IMR-90 (cell line): ENCODE measurements around the gene TRAPPC12. TPM values are rescaled to one million over a fixed set of nuclear protein-coding genes. Genes with fewer than 3 reads are reported as not detected.

Experiments used
- ATAC-seq: fragments of 200-7000 bp; cut with Tn5 transposase; 2 replicates; pipeline ENCODE4 v1.9.1; 2020; ENCODE audit warnings: low read depth, mild to moderate bottlenecking, moderate library complexity
- BruUV-seq: library from RNA; stranded (reverse); fragments of 400-500 nt; replicated peaks from 2 replicates; lab custom pipeline; 2021; lab: Mats Ljungman, UMichigan
- CTCF ChIA-PET: fragments of 300-600 bp; formaldehyde crosslinking; extraction: SDS; loops from one replicate; lab custom pipeline; 2021; ENCODE audit warnings: antibody characterized with exemption; lab: Yijun Ruan, JAX
- POLR2A ChIA-PET: fragments of 300-600 bp; sonication (Branson Sonifier 250); formaldehyde crosslinking; loops from one replicate; lab custom pipeline; 2022; ENCODE audit warnings: antibody characterized with exemption; ENCODE audit not compliant: unreplicated experiment; lab: Charles Lee
- DNase-seq: peaks from one replicate; pipeline ENCODE4 v3.0.0; 2013
- H2AFZ ChIP-seq: replicated peaks from 2 replicates; pipeline ENCODE3; 2013; ENCODE audit warnings: low read length, mild to moderate bottlenecking; ENCODE audit not compliant: poor library complexity
- H2AK5ac ChIP-seq: 2 replicates; pipeline ENCODE4 v1.6.1; 2013; ENCODE audit warnings: low read depth, low read length, inconsistent platforms
- H2AK9ac ChIP-seq: replicated peaks from 2 replicates; pipeline ENCODE3; 2013; ENCODE audit warnings: mild to moderate bottlenecking, low read depth, low read length, moderate library complexity; ENCODE audit not compliant: poor library complexity
- H2BK120ac ChIP-seq: 2 replicates; pipeline ENCODE4 v1.6.1; 2013; ENCODE audit warnings: low read depth, low read length, inconsistent platforms
- H2BK15ac ChIP-seq: 3 replicates; pipeline ENCODE4 v1.6.1; 2013; ENCODE audit warnings: low read depth, low read length, inconsistent platforms
- H2BK20ac ChIP-seq: 2 replicates; pipeline ENCODE4 v1.6.1; 2013; ENCODE audit warnings: low read depth, mild to moderate bottlenecking, inconsistent platforms, low read length, moderate library complexity
- H2BK5ac ChIP-seq: 2 replicates; pipeline ENCODE4 v1.6.1; 2013; ENCODE audit warnings: mild to moderate bottlenecking, low read depth, low read length, inconsistent platforms; ENCODE audit not compliant: poor library complexity, severe bottlenecking
- H3K14ac ChIP-seq: replicated peaks from 2 replicates; pipeline ENCODE4 v1.6.1; 2013; ENCODE audit warnings: low read depth, low read length, inconsistent platforms
- H3K18ac ChIP-seq: 2 replicates; pipeline ENCODE4 v1.6.1; 2013; ENCODE audit warnings: low read depth, low read length, control low read depth
- H3K23ac ChIP-seq: 2 replicates; pipeline ENCODE4 v1.6.1; 2013; ENCODE audit warnings: low read depth, low read length, inconsistent platforms
- H3K27ac ChIP-seq: 2 replicates; pipeline ENCODE4 v1.5.1; 2013; ENCODE audit warnings: mild to moderate bottlenecking, control low read depth, low read length; ENCODE audit not compliant: insufficient read depth
- H3K27me3 ChIP-seq: 2 replicates; pipeline ENCODE4 v1.6.1; 2013; ENCODE audit warnings: low read length; ENCODE audit not compliant: control insufficient read depth, insufficient read depth
- H3K36me3 ChIP-seq: 2 replicates; pipeline ENCODE4 v1.6.1; 2013; ENCODE audit warnings: low read length, mixed read lengths; ENCODE audit not compliant: control insufficient read depth, insufficient read depth
- H3K4ac ChIP-seq: 2 replicates; pipeline ENCODE4 v1.6.1; 2013; ENCODE audit warnings: low read depth, low read length, inconsistent platforms
- H3K4me1 ChIP-seq: 2 replicates; pipeline ENCODE4 v1.6.1; 2013; ENCODE audit warnings: low read length, mixed read lengths; ENCODE audit not compliant: control insufficient read depth, insufficient read depth
- H3K4me2 ChIP-seq: 2 replicates; pipeline ENCODE4 v1.6.1; 2013; ENCODE audit warnings: low read depth, mild to moderate bottlenecking, control low read depth, low read length, moderate library complexity
- H3K4me3 ChIP-seq: 2 replicates; pipeline ENCODE4 v1.5.1; 2013; ENCODE audit warnings: low read depth, mild to moderate bottlenecking, control low read depth, low read length, moderate library complexity; ENCODE audit not compliant: insufficient read depth
- H3K56ac ChIP-seq: 2 replicates; pipeline ENCODE4 v1.6.1; 2013; ENCODE audit warnings: low read length, inconsistent platforms; ENCODE audit not compliant: insufficient read depth; ENCODE audit errors: extremely low read depth
- H3K79me1 ChIP-seq, 2 experiments: 2 replicates each; pipeline ENCODE4 v1.6.1; 2013; ENCODE audit warnings: low read length in 2 of 2, inconsistent platforms in 1 of 2, low read depth in 1 of 2
- H3K9ac ChIP-seq: 2 replicates; pipeline ENCODE4 v1.6.1; 2013; ENCODE audit warnings: low read depth, low read length, control low read depth
- H3K9me1 ChIP-seq: 2 replicates; pipeline ENCODE4 v1.6.1; 2013; ENCODE audit warnings: low read length, inconsistent platforms; ENCODE audit not compliant: insufficient read depth
- H3K9me3 ChIP-seq: 2 replicates; pipeline ENCODE4 v1.6.1; 2013; ENCODE audit warnings: low read length; ENCODE audit not compliant: control insufficient read depth, insufficient read depth
- H4K20me1 ChIP-seq: 2 replicates; pipeline ENCODE4 v1.6.1; 2013; ENCODE audit warnings: low read length, inconsistent platforms; ENCODE audit not compliant: insufficient read depth
- H4K5ac ChIP-seq: 2 replicates; pipeline ENCODE4 v1.6.1; 2013; ENCODE audit warnings: mild to moderate bottlenecking, low read depth, low read length, control low read depth
- H4K8ac ChIP-seq, 2 experiments: 2 replicates each; pipeline ENCODE4 v1.6.1; 2013; ENCODE audit warnings: low read depth in 2 of 2, low read length in 2 of 2, control low read depth in 1 of 2, inconsistent platforms in 1 of 2
- H4K91ac ChIP-seq: 2 replicates; pipeline ENCODE4 v1.6.1; 2013; ENCODE audit warnings: low read depth, low read length, inconsistent platforms; ENCODE audit not compliant: insufficient read depth
- BHLHE40 ChIP-seq: fragments of 150-350 bp; IDR thresholded peaks from 2 replicates; pipeline ENCODE4 v1.6.1; 2016; ENCODE audit warnings: mild to moderate bottlenecking, low read depth, low read length
- CEBPB ChIP-seq: IDR thresholded peaks from 2 replicates; pipeline ENCODE4 v1.6.1; 2012; ENCODE audit warnings: low read depth, low read length, improper control_type of control experiment
- FOS ChIP-seq: fragments of 150-350 bp; IDR thresholded peaks from 2 replicates; pipeline ENCODE4 v1.6.1; 2016; ENCODE audit warnings: low read depth, low read length
- MAFK ChIP-seq: IDR thresholded peaks from 2 replicates; pipeline ENCODE4 v1.6.1; 2012; ENCODE audit warnings: low read depth, low read length, improper control_type of control experiment
- MAZ ChIP-seq: IDR thresholded peaks from 2 replicates; pipeline ENCODE4 v1.6.1; 2012; ENCODE audit warnings: low read depth, mild to moderate bottlenecking, low read length, improper control_type of control experiment, moderate library complexity, borderline replicate concordance
- MXI1 ChIP-seq: IDR thresholded peaks from 2 replicates; pipeline ENCODE4 v1.6.1; 2012; ENCODE audit warnings: low read depth, mild to moderate bottlenecking, low read length, moderate library complexity, borderline replicate concordance
- NFE2L2 ChIP-seq: fragments of 150-350 bp; IDR thresholded peaks from 2 replicates; pipeline ENCODE4 v1.6.1; 2016; ENCODE audit warnings: low read depth, mild to moderate bottlenecking, low read length
- POLR2A ChIP-seq: IDR thresholded peaks from 2 replicates; pipeline ENCODE4 v1.6.1; 2012; ENCODE audit warnings: mild to moderate bottlenecking, low read depth, low read length
- RAD21 ChIP-seq: IDR thresholded peaks from 2 replicates; pipeline ENCODE4 v1.6.1; 2012; ENCODE audit warnings: low read length, improper control_type of control experiment
- RCOR1 ChIP-seq: IDR thresholded peaks from 2 replicates; pipeline ENCODE4 v1.6.1; 2012; ENCODE audit warnings: mild to moderate bottlenecking, low read length, improper control_type of control experiment; ENCODE audit not compliant: insufficient replicate concordance
- SMC3 ChIP-seq: fragments of 150-350 bp; IDR thresholded peaks from 2 replicates; pipeline ENCODE4 v1.6.1; 2016; ENCODE audit warnings: low read depth, mild to moderate bottlenecking, antibody characterized with exemption, low read length, moderate library complexity
- WGBS, 2 experiments: methylation state at CpG; one replicate each; pipeline versions ENCODE4 v1.1.5 to v1.1.7; 2013; ENCODE audit warnings: missing lambda C conversion rate in 2 of 2; ENCODE audit not compliant: insufficient read length in 1 of 2; ENCODE audit errors: extremely low coverage in 2 of 2; 5-methylcytosine and 5-hydroxymethylcytosine counted together
- dilution Hi-C: fragments of 300-500 bp; cut with HindIII; formaldehyde crosslinking; loops from one replicate; pipeline ENCODE4 v1.14.3; 2018; ENCODE audit warnings: low sequenced_read_pairs; ENCODE audit not compliant: unreplicated experiment
- in situ Hi-C: fragments of 300-500 bp; cut with MboI; formaldehyde crosslinking; loops from 3 replicates; pipeline ENCODE4 v1.14.3; 2019; ENCODE audit warnings: low sequenced_read_pairs, inconsistent platforms, mixed read lengths
- intact Hi-C: fragments of 100-400 bp; cut with micrococcal nuclease; formaldehyde crosslinking; loops from 2 replicates; pipeline ENCODE4 v1.10.0; 2022
- polyA plus RNA-seq, 3 experiments: library from polyadenylated mRNA; depleted of rRNA; stranded (reverse); fragments of >200 nt; gene quantifications; 2 replicates each; pipeline ENCODE4 v1.2.3, GENCODE V29; 2012; ENCODE audit warnings: low replicate concordance in 1 of 3
- total RNA-seq: library from RNA; depleted of rRNA; stranded (reverse); fragments of >200 nt; gene quantifications from 2 replicates; pipeline ENCODE4 v1.2.3, GENCODE V29; 2012
- TF ChIP-seq, protein P1 (sequence below): conservative IDR thresholded peaks from 2 replicates; pipeline ENCODE4 v1.5.1; 2012; ENCODE audit warnings: mild to moderate bottlenecking, low read depth, low read length, improper control_type of control experiment
- TF ChIP-seq, protein P2 (sequence below): fragments of 150-350 bp; IDR thresholded peaks from 2 replicates; pipeline ENCODE4 v1.6.1; 2017; ENCODE audit warnings: mild to moderate bottlenecking, antibody characterized with exemption, low read length, low read depth

The TRAPPC12 gene
- total and polyA plus RNA-seq, 2 of the 4 experiments (the other 2 are of a cell fraction): 25.8 to 69.9 TPM

- TF ChIP-seq RCOR1 (no peak), MXI1 (no peak), POLR2A (no peak), MAFK (no peak), RAD21 (no peak), FOS (no peak), BHLHE40 (no peak), NFE2L2 (no peak), SMC3 (no peak), MAZ (no peak), CEBPB (no peak)
- TF ChIP-seq, protein P1, sequence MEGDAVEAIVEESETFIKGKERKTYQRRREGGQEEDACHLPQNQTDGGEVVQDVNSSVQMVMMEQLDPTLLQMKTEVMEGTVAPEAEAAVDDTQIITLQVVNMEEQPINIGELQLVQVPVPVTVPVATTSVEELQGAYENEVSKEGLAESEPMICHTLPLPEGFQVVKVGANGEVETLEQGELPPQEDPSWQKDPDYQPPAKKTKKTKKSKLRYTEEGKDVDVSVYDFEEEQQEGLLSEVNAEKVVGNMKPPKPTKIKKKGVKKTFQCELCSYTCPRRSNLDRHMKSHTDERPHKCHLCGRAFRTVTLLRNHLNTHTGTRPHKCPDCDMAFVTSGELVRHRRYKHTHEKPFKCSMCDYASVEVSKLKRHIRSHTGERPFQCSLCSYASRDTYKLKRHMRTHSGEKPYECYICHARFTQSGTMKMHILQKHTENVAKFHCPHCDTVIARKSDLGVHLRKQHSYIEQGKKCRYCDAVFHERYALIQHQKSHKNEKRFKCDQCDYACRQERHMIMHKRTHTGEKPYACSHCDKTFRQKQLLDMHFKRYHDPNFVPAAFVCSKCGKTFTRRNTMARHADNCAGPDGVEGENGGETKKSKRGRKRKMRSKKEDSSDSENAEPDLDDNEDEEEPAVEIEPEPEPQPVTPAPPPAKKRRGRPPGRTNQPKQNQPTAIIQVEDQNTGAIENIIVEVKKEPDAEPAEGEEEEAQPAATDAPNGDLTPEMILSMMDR: no peak
- TF ChIP-seq, protein P2, sequence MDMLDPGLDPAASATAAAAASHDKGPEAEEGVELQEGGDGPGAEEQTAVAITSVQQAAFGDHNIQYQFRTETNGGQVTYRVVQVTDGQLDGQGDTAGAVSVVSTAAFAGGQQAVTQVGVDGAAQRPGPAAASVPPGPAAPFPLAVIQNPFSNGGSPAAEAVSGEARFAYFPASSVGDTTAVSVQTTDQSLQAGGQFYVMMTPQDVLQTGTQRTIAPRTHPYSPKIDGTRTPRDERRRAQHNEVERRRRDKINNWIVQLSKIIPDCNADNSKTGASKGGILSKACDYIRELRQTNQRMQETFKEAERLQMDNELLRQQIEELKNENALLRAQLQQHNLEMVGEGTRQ: no peak
- 79% methylated on average over 11 of the region's 24 CpGs; no CpG with 5 or more reads in 1 of the 2 experiments for WGBS, 2 experiments
- no peak overlapping the region for H3K56ac ChIP-seq
- H3K36me3 ChIP-seq: peaks cover 15% of the 10 kb centered on the region
- H2BK15ac ChIP-seq: no peak overlapping the region
- H3K27me3 ChIP-seq: no peaks in the 10 kb centered on the region
- H3K27ac ChIP-seq: no peak overlapping the region
- H3K4ac ChIP-seq: no peak overlapping the region
- DNase-seq (no peak), ATAC-seq (no peak)
- no peak overlapping the region for H2AFZ ChIP-seq
- peaks cover 10% of the 10 kb centered on the region for H3K9me1 ChIP-seq
- H2BK20ac ChIP-seq: no peak overlapping the region
- no peak overlapping the region for H2BK120ac ChIP-seq
- peaks cover 5 to 11% of the 10 kb centered on the region in 2 experiments; a peak in 3 of 4 replicates for H3K79me1 ChIP-seq
- H4K20me1 ChIP-seq: no peaks in the 10 kb centered on the region
- intact Hi-C loops: no loop called here
- H2BK5ac ChIP-seq: no peak overlapping the region
- dilution Hi-C loops: no loop called here
- BruUV-seq: no TSS peak
- H3K14ac ChIP-seq: no peak overlapping the region
- H3K4me3 ChIP-seq: no peak overlapping the region
- no peaks in the 10 kb centered on the region for H3K4me1 ChIP-seq
- H3K9me3 ChIP-seq: no peaks in the 10 kb centered on the region
- ChIA-PET CTCF (no interaction called here), POLR2A (no interaction called here)
- H3K9ac ChIP-seq: no peak overlapping the region
- H2AK5ac ChIP-seq: no peak overlapping the region
- no peak overlapping the region for H3K18ac ChIP-seq
- H2AK9ac ChIP-seq: no peak overlapping the region
- in situ Hi-C loops: no loop called here
- H4K5ac ChIP-seq: no peak overlapping the region
- H4K91ac ChIP-seq: no peak overlapping the region
- no peak overlapping the region for H4K8ac ChIP-seq
- no peak overlapping the region for H3K4me2 ChIP-seq
- H3K23ac ChIP-seq: no peak overlapping the region
Observed at GRCh38 chr2:3334392-3335345, 44.8 kb upstream of the TRAPPC12 start.
